SK-N-SH (cell line): ENCODE measurements around the gene CYP4B1. TPM values are rescaled to one million over a fixed set of nuclear protein-coding genes. Genes with fewer than 3 reads are reported as not detected.

Source experiments
- CTCF ChIA-PET: fragments of 300-600, 350-600 bp; formaldehyde crosslinking; extraction: SDS; loops from one replicate; lab custom pipeline; 2021; lab: Yijun Ruan, JAX
- POLR2A ChIA-PET: fragments of 350-600 bp; sonication (Branson Sonifier 250); formaldehyde crosslinking; extraction: SDS; loops from one replicate; lab custom pipeline; 2020; ENCODE audit warnings: antibody characterized with exemption, inconsistent platforms; lab: Yijun Ruan, JAX
- DNase-seq: peaks from one replicate; pipeline ENCODE4 v3.0.0; 2012
- H2AFZ ChIP-seq: fragments of 200-600 bp; sonication (generic); 2 replicates; pipeline ENCODE4 v1.8.1; 2016; ENCODE audit warnings: antibody characterized with exemption, mild to moderate bottlenecking, low read depth
- H3F3A ChIP-seq: fragments of 200-600 bp; sonication (generic); replicated peaks from 2 replicates; pipeline ENCODE3; 2016; ENCODE audit warnings: antibody characterized with exemption, mild to moderate bottlenecking; ENCODE audit not compliant: insufficient read depth
- H3K27ac ChIP-seq, 2 experiments: fragments of 200-500 bp in 1 of 2; fragments of 200-600 bp in 1 of 2; sonication (Bioruptor generic) in 1 of 2; sonication (generic), shearing (Covaris generic) in 1 of 2; 2 replicates each; pipeline versions ENCODE4 v1.5.1 to v1.6.1; 2014 to 2016; ENCODE audit warnings: low read depth in 2 of 2, inconsistent platforms in 1 of 2, low read length in 1 of 2, mild to moderate bottlenecking in 1 of 2, mixed read lengths in 1 of 2
- H3K27me3 ChIP-seq: fragments of 200-600 bp; sonication (generic), shearing (Covaris generic); 2 replicates; pipeline ENCODE4 v1.6.1; 2016; ENCODE audit warnings: mixed run types; ENCODE audit not compliant: insufficient read depth
- H3K36me3 ChIP-seq, 2 experiments: fragments of 200-500 bp in 1 of 2; fragments of 200-600 bp in 1 of 2; sonication (Bioruptor generic) in 1 of 2; sonication (generic) in 1 of 2; replicated peaks in 1 of 2; 2 replicates each; pipeline versions ENCODE3 to v1.5.1; 2014 to 2016; ENCODE audit warnings: low read length in 1 of 2, mild to moderate bottlenecking in 1 of 2; ENCODE audit not compliant: insufficient read depth in 2 of 2, control insufficient read depth in 1 of 2
- H3K4me1 ChIP-seq, 2 experiments: fragments of 200-500 bp in 1 of 2; fragments of 200-600 bp in 1 of 2; sonication (Bioruptor generic) in 1 of 2; sonication (generic), shearing (Covaris generic) in 1 of 2; 2 replicates each; pipeline versions ENCODE4 v1.5.1 to v1.6.1; 2014 to 2016; ENCODE audit warnings: low read depth in 1 of 2, low read length in 1 of 2, mixed run types in 1 of 2; ENCODE audit not compliant: insufficient read depth in 2 of 2, control insufficient read depth in 1 of 2
- H3K4me2 ChIP-seq: fragments of 200-600 bp; sonication (generic), shearing (Covaris generic); 2 replicates; pipeline ENCODE4 v1.6.1; 2017; ENCODE audit warnings: mixed run types
- H3K4me3 ChIP-seq, 2 experiments: fragments of 200-500 bp in 1 of 2; fragments of 200-600 bp in 1 of 2; sonication (Bioruptor generic) in 1 of 2; sonication (generic), shearing (Covaris generic) in 1 of 2; 2 replicates each; pipeline versions ENCODE4 v1.5.1 to v1.8.1; 2014 to 2016; ENCODE audit warnings: low read depth in 2 of 2, inconsistent platforms in 1 of 2, low read length in 1 of 2, mild to moderate bottlenecking in 1 of 2, mixed read lengths in 1 of 2, moderate library complexity in 1 of 2
- H3K79me2 ChIP-seq: fragments of 200-600 bp; sonication (generic); 2 replicates; pipeline ENCODE4 v1.8.1; 2017; ENCODE audit warnings: mild to moderate bottlenecking; ENCODE audit not compliant: insufficient read depth
- H3K9ac ChIP-seq: fragments of 200-600 bp; sonication (generic); 2 replicates; pipeline ENCODE4 v1.6.1; 2017; ENCODE audit warnings: mixed run types
- H3K9me2 ChIP-seq: fragments of 200-600 bp; sonication (generic); 2 replicates; pipeline ENCODE4 v1.6.1; 2017; ENCODE audit warnings: mixed run types
- H3K9me3 ChIP-seq: fragments of 200-600 bp; sonication (generic); 2 replicates; pipeline ENCODE4 v1.6.1; 2017; ENCODE audit warnings: mixed run types, mild to moderate bottlenecking, moderate library complexity
- H4K20me1 ChIP-seq: fragments of 200-600 bp; sonication (generic); 2 replicates; pipeline ENCODE4 v1.6.1; 2017; ENCODE audit warnings: mild to moderate bottlenecking, mixed run types; ENCODE audit not compliant: insufficient read depth
- EP300 ChIP-seq, 2 experiments: IDR thresholded peaks; 2 replicates each; pipeline versions ENCODE4 v1.4.0 to v1.6.1; 2012; ENCODE audit warnings: borderline replicate concordance in 1 of 2, low read depth in 1 of 2, low read length in 1 of 2
- EZH2phosphoT487 ChIP-seq: fragments of 200-600 bp; sonication (generic); IDR thresholded peaks from 2 replicates; pipeline ENCODE4 v1.6.1; 2017; ENCODE audit warnings: low read depth, mixed run types, mild to moderate bottlenecking, antibody characterized with exemption, moderate library complexity, borderline replicate concordance
- GATA2 ChIP-seq: sonication (generic); formaldehyde crosslinking; IDR thresholded peaks from 2 replicates; pipeline ENCODE4 v1.5.0; 2020; ENCODE audit warnings: mild to moderate bottlenecking, missing genetic modification reagents
- IRF3 ChIP-seq: fragments of 150-350 bp; IDR thresholded peaks from 2 replicates; pipeline ENCODE4 v1.6.1; 2016; ENCODE audit warnings: mild to moderate bottlenecking, low read depth, low read length
- MEF2A ChIP-seq: IDR thresholded peaks from 2 replicates; pipeline ENCODE4 v1.4.0; 2012; ENCODE audit warnings: low read depth, borderline replicate concordance
- NRF1 ChIP-seq: IDR thresholded peaks from 2 replicates; pipeline ENCODE4 v1.6.1; 2012; ENCODE audit warnings: low read depth, mild to moderate bottlenecking, low read length
- PBX3 ChIP-seq: IDR thresholded peaks from 2 replicates; pipeline ENCODE4; 2012
- REST ChIP-seq: IDR thresholded peaks from 2 replicates; pipeline ENCODE4 v1.6.1; 2012; ENCODE audit warnings: mild to moderate bottlenecking, low read depth, low read length, moderate library complexity
- RFX5 ChIP-seq: IDR thresholded peaks from 2 replicates; pipeline ENCODE4 v1.6.1; 2012; ENCODE audit warnings: mild to moderate bottlenecking, improper control_type of control experiment, low read length
- SIN3A ChIP-seq: IDR thresholded peaks from 2 replicates; pipeline ENCODE4 v1.6.1; 2012; ENCODE audit warnings: low read depth, mild to moderate bottlenecking, low read length, moderate library complexity, borderline replicate concordance
- TAF1 ChIP-seq: IDR thresholded peaks from 2 replicates; pipeline ENCODE4 v1.6.1; 2012; ENCODE audit warnings: low read depth, mild to moderate bottlenecking, low read length, moderate library complexity, borderline replicate concordance
- TEAD4 ChIP-seq: IDR thresholded peaks from 2 replicates; pipeline ENCODE4 v1.4.0; 2012; ENCODE audit warnings: mild to moderate bottlenecking, borderline replicate concordance; ENCODE audit not compliant: insufficient read depth
- WGBS: methylation state at CpG from one replicate; pipeline ENCODE4 v1.1.6; 2017; ENCODE audit warnings: low lambda C conversion rate; 5-methylcytosine and 5-hydroxymethylcytosine counted together
- polyA plus RNA-seq, 3 experiments: library from polyadenylated mRNA; depleted of rRNA; stranded (reverse); fragments of >200 nt; gene quantifications; 2 replicates each; pipeline ENCODE4 v1.2.3, GENCODE V29; 2012
- TF ChIP-seq, protein P1 (sequence below): IDR thresholded peaks from 2 replicates; pipeline ENCODE4 v1.4.0; 2012; ENCODE audit warnings: low read depth, borderline replicate concordance
- TF ChIP-seq, protein P2 (sequence below): fragments of 200-600 bp; sonication (generic); IDR thresholded peaks from 2 replicates; pipeline ENCODE4 v1.6.1; 2017; ENCODE audit warnings: antibody characterized with exemption, mild to moderate bottlenecking, moderate library complexity

The CYP4B1 gene
- polyA plus RNA-seq, 1 of the 3 experiments (the other 2 are of a cell fraction): not detected

- no peaks in the 10 kb centered on the region for H3K36me3 ChIP-seq
- no peak overlapping the region for H3K9ac ChIP-seq
- ChIA-PET POLR2A (no interaction called here), CTCF (no interaction called here)
- H3K4me1 ChIP-seq: no peaks in the 10 kb centered on the region
- no peaks in the 10 kb centered on the region for H3K9me3 ChIP-seq
- H2AFZ ChIP-seq: no peak overlapping the region
- 0% methylated on average over 5 of the region's 6 CpGs for WGBS
- H3K4me3 ChIP-seq: no peak overlapping the region
- no peak for DNase-seq
- H3K27ac ChIP-seq: no peak overlapping the region
- no peaks in the 10 kb centered on the region for H3F3A ChIP-seq
- H3K9me2 ChIP-seq: no peaks in the 10 kb centered on the region
- no peaks in the 10 kb centered on the region for H4K20me1 ChIP-seq
- H3K79me2 ChIP-seq: no peaks in the 10 kb centered on the region
- no peak overlapping the region for H3K4me2 ChIP-seq
- TF ChIP-seq RFX5 (no peak), MEF2A (no peak), EZH2phosphoT487 (no peak), PBX3 (no peak)
- no peaks in the 10 kb centered on the region for H3K27me3 ChIP-seq
These were observed 19.0 kb downstream of the CYP4B1 start for GRCh38 chr1:46817814-46818213.

DNA sequence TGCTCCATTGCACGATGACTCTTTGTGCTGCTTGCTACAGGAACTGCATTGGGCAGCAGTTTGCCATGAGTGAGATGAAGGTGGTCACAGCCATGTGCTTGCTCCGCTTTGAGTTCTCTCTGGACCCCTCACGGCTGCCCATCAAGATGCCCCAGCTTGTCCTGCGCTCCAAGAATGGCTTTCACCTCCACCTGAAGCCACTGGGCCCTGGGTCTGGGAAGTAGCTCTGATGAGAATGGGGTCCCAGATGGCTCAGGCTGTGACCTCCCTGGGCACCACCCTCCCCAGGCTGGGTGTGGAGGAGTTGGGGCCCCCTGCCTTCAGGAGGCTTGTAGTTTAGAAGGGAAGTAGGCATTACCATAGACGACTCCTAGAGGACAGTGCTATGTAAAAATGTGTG lies 19.7 kb downstream of the CYP4B1 start:
- no peaks in the 10 kb centered on the region for H3K9me2 ChIP-seq
- no peak overlapping the region for H3K9ac ChIP-seq
- no peaks in the 10 kb centered on the region for H3K4me1 ChIP-seq
- TF ChIP-seq IRF3 (no peak), TEAD4 (no peak), EZH2phosphoT487 (no peak), MEF2A (no peak), SIN3A (no peak), EP300 (IDR thresholded peaks at IDR 0.05; ENCODE audit: borderline replicate concordance in 1 of 2, low read depth in 1 of 2, low read length in 1 of 2) (no peak), REST (no peak), NRF1 (no peak), GATA2 (CRISPR knock-in tag) (no peak), TAF1 (no peak)
- TF ChIP-seq, protein P1, sequence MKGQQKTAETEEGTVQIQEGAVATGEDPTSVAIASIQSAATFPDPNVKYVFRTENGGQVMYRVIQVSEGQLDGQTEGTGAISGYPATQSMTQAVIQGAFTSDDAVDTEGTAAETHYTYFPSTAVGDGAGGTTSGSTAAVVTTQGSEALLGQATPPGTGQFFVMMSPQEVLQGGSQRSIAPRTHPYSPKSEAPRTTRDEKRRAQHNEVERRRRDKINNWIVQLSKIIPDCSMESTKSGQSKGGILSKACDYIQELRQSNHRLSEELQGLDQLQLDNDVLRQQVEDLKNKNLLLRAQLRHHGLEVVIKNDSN: no peak
- TF ChIP-seq, protein P2, sequence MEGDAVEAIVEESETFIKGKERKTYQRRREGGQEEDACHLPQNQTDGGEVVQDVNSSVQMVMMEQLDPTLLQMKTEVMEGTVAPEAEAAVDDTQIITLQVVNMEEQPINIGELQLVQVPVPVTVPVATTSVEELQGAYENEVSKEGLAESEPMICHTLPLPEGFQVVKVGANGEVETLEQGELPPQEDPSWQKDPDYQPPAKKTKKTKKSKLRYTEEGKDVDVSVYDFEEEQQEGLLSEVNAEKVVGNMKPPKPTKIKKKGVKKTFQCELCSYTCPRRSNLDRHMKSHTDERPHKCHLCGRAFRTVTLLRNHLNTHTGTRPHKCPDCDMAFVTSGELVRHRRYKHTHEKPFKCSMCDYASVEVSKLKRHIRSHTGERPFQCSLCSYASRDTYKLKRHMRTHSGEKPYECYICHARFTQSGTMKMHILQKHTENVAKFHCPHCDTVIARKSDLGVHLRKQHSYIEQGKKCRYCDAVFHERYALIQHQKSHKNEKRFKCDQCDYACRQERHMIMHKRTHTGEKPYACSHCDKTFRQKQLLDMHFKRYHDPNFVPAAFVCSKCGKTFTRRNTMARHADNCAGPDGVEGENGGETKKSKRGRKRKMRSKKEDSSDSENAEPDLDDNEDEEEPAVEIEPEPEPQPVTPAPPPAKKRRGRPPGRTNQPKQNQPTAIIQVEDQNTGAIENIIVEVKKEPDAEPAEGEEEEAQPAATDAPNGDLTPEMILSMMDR: no peak
- H3F3A ChIP-seq: no peaks in the 10 kb centered on the region
- H4K20me1 ChIP-seq: no peaks in the 10 kb centered on the region
- no peak overlapping the region for H3K4me2 ChIP-seq
- no peak for DNase-seq
- no peaks in the 10 kb centered on the region for H3K9me3 ChIP-seq
- H2AFZ ChIP-seq: no peak overlapping the region
- no peak overlapping the region for H3K27ac ChIP-seq
- H3K79me2 ChIP-seq: no peaks in the 10 kb centered on the region
- H3K4me3 ChIP-seq: no peak overlapping the region
- WGBS: 0% methylated on average over 3 of the region's 5 CpGs
- CTCF ChIA-PET: interaction anchor here (0.6 kb wide), 1 partner anchor 1858 kb away, joined by 3 read pairs; no protein-coding TSS in a partner anchor
- no peaks in the 10 kb centered on the region for H3K36me3 ChIP-seq
- no peaks in the 10 kb centered on the region for H3K27me3 ChIP-seq
- POLR2A ChIA-PET: no interaction called here
